PC-9 (cell line): ENCODE data around the gene ZSWIM1.

ENCODE experiments used
- CTCF ChIP-seq: fragments of 200-600 bp; sonication (generic); conservative IDR thresholded peaks from 2 replicates; pipeline ENCODE4 v1.6.1; 2017; ENCODE audit warnings: mixed run types, antibody characterized with exemption, mild to moderate bottlenecking, moderate library complexity
- EZH2 ChIP-seq: fragments of 200-600 bp; sonication (generic); IDR thresholded peaks from 2 replicates; pipeline ENCODE4 v1.8.0; 2017; ENCODE audit warnings: antibody characterized with exemption, low read depth

- TF ChIP-seq CTCF, result no peak
- TF ChIP-seq EZH2, result no peak
These were observed 43.6 kb downstream of the ZSWIM1 start for GRCh38 chr20:45924391-45925261.
